MV-4-11 (cell line): ENCODE results near the gene TRIM9.
A peak's percentile ranks its signal among the peaks of the same experiment; 100 is the strongest.

Experiments
- DNase-seq: peaks from one replicate; lab custom pipeline; 2025; lab: John Stamatoyannopoulos, UW

The TRIM9 gene

DNA sequence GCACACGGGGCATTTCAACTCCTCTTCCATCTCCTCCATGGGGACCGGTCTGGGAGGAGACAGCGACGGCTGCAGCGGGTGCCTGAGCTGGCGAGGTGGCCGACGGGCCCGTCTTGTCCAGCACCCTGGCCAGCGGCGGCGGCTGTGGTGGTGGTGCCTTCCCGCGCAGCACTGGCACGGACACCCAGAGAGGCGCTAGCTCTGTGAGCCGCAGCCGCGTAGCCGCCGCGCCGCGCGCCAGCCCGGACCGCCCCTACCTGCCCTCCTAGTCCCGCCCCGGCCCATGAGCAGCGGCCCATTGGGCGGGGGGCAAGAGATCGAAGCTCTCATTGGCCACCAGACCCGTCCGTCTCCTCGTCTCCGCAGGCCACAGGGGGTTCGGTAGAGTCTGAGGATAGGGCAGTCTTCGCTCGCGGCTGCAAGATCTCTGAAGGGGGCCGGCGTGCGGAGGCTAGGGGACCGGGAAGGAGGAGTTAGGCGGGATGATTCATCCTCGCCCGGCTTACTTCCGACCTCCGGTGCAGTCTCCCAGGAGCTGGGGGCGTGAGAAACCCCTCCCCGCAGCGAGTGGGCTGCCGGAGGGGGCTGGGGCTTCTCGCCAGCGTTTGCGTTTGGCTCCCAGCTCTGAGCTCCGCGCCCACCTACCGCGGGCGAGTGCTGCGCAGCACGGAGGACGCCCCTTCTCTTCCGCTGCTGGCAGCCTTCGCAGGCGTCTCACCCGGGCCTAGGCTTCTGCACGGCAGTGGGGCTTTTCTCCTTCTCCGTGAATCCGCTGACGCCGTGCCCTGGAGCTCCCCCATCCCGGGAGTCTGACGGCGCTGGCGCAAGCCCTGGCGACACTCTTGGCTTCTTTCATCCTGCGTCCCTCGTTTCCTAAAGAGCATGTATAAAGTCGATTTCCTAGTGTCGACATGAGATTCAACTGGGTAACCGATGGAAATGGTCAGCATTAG, at the start of gene TRIM9:
TRIM9 (minus strand) TSS at position 205 of the 953 bp plus-strand sequence; CDS start at position 39, 166 bp downstream.
- DNase-seq, result peak; percentile 97

DNA sequence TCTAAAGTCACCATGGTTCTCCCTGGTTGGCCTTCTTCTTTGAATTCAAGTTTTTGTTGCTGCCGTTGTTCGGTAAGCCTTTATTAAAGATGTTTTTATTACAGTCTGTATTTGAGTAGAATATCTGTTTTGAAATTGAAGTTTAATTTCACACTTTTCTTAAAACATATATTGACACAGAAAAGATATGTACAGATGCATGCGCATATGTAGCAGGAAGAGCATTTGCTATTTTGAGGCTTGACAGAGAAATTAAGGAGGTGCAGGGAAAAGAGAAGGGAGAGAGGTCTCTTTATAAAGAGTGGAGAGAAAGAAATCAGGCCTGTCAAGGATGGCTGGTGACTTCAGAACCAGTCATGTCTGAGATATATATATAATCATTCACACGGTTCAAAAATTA, 46.0 kb upstream of the TRIM9 start:
- DNase-seq, result no peak

DNA sequence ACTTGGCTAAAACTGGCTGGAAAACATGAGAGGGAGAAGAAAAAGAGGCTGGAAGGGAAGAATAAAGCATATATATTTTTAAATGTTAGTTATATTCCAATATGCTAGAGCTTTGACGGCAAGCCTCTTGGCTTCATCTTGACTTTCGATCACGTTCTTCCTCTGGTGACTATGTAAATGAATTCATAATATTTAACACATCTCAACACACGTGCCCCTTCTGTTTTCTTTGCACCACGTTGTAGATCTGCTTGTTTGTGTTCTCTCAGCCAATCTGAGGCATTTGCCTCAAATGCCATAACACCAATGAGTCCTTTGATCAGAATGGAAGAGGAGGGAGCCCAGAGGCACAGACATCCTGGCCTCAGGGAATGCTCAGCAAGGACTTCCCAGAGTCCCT, 45.4 kb upstream of the TRIM9 start:
- DNase-seq, result no peak

DNA sequence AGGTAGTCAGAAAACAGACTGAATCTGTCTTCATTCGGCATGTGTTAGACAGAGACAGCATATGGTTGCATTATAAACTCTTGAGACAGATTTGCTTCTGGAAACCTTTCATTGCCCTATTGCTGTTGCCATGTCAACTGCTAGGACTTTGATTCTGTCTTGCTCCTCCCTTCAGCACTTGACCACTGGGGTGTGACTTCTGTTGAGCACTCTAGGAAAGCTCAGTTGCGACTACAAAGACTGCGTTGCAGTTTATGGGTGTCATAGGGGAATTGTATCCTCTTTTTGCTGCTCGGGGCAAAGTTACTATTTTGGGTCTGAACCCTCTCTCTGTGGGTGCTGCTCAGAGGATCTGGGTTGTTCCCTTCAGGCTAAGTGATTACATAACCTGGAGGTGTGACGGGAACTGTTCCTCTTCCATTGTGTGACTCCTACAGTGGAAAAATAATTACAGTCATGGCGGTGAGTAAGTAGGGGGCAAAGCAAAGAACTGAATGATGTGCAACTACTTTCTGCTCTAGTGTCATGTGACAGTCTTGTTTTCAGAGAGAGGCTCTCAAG, 44.3 kb upstream of the TRIM9 start:
- peak; percentile 77 for DNase-seq

DNA sequence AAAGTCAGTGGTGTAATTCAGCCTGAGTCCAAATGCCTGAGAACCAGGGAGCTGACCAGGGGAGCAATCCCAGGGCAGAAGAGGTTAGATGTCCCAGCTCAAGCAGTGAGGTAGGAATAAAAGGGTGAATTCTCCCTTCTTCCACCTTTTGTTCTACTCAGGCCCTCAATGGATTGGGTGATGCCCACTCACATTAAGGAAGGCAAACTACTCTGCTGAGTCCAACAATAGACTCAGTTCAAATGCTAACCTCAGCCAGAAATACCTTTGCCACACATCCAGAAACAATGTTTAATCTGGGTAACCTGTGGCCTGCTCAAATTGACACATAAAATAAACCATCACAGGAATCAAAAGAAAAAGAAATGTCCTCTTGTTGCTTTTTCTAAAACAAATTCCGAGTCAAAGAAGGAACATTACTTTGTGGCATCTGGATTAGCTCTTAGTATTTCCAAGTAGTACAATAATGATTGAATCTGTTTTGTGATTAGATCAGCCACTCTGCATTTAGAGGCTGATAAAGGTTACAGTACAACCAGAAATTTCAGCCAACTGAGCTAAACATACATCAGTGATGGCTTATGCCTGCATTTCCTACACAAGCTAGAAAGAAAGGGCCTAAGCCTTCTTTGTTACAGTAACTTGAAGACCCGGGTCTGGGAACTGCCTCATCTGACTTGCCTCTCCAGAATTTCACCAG, 43.6 kb upstream of the TRIM9 start:
- no peak for DNase-seq

DNA sequence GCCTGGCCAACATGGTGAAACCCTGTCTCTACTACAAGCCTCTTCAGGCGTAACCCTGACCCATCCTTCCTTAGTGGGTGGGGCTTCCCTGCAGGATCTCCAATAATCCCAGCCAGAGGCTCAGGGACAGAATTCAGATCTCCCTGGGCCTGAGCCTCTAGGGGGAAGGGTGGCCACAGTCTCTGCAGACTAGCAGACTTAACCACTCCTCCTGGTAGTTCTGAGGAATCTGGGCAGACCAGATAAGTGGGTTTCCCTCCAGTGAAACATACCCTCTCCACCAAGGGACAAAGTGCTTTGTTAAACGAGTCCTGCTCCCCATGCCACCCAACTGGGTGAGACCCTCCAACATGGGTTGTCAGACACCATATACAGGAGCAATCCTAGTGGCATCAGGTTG, 36.6 kb upstream of the TRIM9 start:
- no peak for DNase-seq

DNA sequence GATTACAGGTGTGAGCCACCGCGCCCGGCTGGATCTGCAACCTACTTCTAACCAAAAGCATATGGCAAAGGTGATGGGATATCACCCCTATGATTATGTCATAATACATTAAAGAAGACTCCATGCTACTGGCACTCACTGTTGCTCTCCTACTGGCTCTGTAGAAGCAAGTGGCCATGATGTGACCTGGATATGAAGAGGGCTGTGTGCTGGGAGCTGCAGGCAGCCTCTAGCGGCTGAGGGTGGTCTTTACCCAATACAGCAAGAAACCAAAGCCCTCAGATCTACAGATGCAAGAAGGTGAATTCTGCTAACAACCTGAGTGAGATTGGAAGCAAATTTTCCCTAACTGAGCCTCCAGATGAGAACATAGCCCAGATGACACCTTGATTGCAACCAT, 34.2 kb upstream of the TRIM9 start:
- DNase-seq, result no peak

DNA sequence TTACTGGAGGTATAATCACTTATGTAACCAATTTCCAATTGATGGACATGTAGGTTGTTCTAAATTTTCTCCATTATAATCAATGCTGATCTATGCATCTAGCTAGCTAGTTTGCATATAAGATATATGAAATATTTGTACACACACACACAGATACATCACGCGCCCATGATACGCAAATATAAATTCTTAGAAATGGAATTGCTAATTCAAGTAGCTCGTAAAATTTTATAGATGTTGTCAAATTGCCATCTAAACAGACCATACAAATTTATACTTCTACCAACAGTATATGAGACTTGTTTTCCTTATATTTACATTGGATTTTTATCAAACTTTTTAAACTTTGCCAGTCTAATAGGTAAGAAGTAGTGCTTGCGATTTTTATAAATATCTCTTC, 29.1 kb upstream of the TRIM9 start:
- no peak for DNase-seq

DNA sequence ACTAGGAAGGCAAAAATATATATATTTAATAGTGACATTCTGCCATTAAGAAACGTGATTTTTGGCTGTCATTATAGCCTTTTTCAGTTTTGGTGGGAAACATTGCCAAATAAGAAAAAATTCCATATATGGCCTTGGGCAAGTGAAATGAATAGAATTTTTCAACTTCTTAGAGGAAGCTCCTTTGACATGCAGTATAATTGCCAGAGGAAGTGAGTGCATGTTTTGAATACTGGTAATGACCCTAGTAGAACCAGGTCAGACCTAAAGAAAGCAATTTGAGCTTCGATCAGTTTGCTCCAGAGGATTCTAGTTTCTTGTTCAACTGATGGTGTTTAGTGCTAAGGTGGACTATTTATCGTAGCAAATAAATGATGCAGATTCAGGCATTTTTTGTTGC, 26.2 kb upstream of the TRIM9 start:
- DNase-seq, result peak; percentile 9

DNA sequence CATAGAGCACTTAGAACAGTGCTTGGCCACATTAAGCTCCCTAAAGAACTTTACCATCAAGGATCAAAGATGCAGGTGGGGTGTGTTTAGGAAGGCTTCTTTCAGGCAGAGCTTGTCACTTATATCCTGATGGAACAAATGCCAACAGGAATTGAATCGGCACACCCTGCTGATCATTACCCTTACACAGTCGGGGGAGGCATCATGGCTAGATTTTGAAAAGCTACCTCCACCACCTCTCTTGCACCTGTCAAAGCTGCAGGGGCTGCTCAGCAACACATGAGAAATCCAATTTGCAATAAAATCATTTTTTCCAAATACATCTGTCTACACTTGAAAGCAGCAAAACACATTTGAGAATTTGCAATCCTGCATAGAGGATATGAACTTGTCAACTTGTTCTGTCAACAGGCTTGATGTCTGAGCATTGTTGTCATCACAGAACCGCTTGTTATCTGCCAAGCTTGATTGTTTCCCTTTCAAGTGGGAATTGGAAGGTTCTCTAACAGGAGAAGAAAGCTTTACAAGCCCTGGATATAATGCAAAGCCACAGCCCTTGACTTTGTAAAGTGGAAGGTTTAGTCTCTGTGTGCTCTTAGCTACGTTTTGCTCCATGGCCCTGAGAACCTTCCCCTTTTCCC, 24.6 kb upstream of the TRIM9 start:
- DNase-seq, result no peak

DNA sequence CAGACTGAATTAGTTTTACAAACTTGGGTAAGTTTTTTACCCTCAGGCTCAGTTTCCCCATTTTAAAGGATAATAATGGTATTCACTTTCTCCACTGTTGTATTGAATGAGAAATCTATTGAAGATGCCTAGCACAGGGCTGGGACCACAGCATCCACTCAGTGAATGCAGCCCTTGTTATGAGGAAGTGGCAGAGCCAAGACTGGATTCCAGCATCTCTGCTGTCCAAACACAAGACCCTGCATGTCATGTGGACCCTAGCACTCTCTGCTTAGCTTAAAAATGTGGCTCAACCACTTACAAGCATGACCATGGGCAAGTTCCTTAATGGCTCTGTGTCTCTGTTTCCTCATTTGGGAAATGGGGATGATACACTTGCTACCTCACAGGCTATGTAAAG, 24.1 kb upstream of the TRIM9 start:
- no peak for DNase-seq

DNA sequence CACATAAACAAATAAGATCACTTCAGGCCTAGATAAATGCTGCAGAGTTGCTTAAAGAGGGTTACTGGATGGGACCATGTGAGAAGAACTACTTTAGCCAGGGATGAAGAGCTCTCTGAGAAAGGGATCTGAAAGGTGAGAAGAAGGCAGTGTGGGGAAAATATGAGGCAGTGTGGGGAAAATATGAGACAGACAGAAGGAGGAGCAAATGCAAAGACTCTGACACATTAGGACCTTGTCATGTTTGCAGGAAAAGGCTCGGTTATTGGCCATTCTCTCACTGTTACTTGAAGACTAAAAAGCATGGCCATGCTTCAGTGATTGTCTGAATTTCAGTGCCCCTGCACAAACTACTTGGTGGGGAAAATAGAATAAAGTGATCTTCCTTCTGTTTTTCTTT, 22.7 kb upstream of the TRIM9 start:
- no peak for DNase-seq

DNA sequence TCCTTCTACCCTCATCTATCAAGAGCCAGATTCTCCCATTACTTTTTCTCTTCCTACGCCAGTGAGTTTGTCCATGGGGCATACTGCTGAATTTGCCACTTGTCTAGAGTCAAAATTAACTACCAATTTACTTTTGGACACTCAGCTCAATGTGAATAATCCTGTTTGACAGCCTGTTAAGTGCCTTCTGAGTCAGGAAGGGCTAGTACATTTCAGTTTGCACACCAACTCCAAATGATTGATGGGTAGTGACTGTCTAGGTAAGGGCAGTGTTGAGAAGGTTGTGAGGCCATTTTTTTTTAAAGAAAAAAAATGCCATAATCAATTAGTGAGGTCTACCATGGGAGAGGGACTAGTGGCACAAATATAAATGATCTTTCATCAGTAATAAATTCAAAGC, 21.8 kb upstream of the TRIM9 start:
- no peak for DNase-seq

DNA sequence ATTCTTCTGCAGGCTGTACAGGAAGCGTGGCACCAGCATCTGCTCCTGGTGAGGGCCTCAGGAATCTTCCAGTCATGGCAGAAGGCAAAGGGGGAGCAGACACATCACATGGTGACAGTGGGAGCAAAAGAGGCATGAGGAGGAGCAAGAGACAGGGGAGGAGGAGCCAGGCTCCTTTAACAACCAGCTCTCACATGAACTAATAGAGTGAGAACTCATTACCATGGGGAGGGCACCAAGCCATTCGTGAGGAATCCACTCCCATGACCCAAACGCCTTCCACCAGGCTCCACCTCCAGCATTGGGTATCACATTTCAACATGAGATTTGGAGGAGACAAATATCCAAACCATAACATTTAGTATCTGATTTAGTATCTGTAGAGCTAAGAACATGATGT, 14.7 kb upstream of the TRIM9 start:
- DNase-seq, result no peak

DNA sequence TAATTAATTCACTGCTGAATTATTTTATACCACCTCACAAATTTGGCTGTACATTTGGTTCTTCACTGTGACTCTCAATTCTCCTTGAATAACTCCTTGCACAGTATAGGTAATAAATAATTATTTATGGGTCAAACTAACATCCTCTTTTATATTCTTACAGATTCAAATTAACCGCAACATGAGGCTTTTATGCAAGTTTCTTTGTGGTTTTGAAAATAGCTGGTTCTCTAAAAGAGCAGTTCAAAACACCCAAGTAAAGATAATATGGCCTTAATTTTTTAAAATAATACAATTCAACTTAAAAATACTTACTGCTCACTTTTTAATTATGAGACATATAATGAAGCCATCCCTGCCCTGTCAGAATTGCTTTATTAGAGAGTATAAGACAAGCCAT, 12.9 kb upstream of the TRIM9 start:
- DNase-seq, result peak; percentile 75

DNA sequence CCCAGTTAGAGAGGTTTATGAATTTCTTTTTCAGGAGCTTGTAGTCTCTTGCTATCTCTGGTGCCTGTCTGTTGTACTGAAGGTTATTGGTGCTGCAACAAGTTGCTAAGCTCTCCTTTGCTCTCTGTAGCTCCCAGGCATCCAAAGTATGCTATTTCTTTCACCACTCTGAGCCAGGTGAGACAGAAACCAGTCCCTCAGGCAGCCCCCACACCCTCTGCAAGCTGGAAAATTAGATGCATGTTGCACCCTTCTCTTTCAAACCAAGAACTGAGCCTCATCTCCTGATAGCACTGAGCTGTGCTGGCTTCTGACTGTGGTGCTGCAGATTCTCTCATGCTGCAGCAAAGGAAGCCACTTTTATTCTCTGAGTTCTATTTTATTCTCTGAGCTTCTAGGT, 9.6 kb upstream of the TRIM9 start:
- DNase-seq, result no peak

DNA sequence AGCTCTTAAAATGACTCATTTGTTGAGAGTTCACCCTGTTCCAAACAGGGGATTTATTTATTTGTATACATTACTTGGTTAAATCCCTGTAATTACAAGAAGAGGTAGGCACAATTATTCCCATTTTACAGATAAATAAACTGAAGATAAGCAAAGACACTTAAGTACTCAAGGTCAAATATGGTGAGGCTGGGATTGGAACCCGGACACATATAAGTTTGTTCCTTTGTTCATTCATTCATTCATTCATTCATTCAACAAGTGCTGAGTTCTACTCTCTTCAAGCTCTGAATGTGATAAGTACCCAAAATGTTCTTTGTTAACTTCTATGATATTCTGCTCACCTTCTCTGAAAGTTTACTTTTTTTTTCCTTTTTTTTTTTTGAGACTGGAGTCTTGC, 2.4 kb upstream of the TRIM9 start:
- no peak for DNase-seq

DNA sequence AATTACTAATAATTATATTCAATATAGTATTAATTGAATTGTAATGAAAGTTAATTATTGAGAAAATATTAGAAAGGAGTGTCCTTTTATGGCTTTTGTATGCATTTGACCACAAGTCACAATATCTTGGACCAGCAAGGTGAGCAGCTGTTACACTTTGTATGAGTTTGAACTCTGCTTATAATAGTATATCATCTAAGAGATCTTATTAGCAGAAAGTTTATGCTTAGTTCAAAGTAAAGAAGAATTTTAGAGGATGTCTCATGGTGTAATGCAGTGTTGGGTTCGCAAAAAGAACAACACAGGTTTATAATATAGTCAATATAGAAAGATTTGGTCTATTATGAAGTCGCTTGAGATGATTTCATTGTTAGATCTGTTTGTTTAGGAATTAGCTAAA, 2.0 kb upstream of the TRIM9 start:
- no peak for DNase-seq

DNA sequence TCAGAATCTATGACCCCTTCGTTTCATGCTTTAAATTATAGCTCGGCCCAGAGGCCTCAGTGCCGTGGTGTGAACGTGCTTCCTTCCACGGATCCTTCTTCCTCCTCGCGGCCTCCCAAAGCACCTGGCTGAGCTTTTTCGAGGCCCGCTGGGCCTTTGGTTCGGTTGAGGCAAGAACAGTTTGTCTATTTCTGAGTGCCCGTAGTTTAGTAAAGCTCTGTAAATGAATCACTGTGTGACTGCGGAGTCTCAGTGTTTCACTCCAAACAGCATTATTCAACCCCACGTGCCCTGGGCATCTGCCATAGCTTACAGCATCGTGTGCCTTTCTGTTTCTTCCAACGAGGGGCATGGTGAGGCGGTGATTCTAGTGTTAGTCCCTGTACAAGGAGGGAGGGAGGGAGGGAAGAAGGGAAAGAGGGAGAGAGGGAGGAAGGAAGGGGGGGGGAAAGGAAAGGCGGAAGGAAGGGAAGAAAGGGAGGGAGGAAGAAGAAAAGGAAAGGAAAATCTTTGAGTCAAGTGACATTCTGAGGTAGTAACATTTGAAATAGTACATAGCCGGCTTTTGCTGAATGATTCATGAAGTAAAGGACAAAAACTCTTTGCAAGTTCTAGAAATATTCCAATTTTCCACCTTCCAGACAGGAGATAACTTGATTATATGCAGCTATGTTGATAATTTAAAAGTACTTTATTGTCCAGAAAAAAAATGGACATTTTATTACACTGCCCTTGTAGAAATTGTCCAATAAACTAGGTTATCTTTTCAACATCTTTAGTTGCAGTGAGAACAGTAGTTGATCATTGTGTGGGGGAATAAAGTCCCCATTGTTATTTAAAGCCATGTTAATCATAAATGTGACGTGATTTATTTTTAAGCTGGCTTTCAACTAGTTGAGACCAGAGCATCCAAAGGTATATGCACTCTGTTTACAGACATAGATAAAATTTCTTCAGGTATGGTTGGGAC, 1.2 kb upstream of the TRIM9 start:
- no peak for DNase-seq

DNA sequence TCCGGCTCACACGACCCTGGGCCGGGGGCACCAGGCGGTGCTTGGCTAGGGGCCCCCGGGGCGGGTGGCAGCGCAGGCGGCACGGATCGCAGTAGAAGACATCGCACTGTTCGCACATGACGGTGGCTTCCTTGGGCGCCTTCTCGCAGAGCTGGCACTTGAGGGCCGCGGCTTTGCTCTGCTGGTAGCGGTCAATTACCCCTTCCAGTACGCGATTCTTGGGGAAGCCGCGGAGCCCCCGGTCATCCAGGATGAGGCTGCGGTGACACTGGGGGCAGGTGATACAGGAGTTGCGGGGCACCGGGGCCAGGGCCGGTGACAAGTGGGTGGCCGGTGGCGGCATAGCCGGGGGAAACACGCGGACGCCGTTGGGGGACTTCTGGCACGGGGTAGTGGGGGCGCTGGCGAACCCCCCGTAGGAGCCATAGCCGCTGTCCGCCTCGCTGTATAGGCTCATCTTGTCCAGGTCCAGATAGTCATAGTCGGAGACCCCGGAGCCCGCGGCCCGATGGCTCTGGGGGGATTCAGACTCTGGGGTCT, 553 bp downstream of the TRIM9 start:
- DNase-seq, result no peak
